HG03103 (cell line): ENCODE data around the gene CIAO2A.

Source experiments
- ATAC-seq: cut with Tn5 transposase; IDR thresholded peaks from one replicate; pipeline ENCODE4 v1.9.1; 2021; ENCODE audit warnings: low read depth; ENCODE audit not compliant: unreplicated experiment

CIAO2A gene

DNA sequence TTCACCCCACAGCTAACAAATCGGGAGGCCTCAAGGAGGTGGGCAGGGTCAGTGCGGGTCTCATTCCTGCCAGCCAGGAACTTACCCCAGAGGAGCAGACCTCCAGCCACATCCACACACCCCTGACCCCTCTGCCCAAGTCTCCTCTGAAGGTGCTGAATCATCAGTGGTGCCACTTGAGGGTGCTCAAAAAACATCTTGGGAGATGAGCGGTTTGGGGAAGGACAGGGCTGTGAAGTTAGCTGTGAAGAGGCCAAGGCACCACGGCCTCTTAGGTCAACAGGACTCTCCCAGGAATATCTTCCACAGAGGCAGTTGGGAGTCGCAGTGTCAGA, 48.6 kb downstream of the CIAO2A start:
- no peak for ATAC-seq

DNA sequence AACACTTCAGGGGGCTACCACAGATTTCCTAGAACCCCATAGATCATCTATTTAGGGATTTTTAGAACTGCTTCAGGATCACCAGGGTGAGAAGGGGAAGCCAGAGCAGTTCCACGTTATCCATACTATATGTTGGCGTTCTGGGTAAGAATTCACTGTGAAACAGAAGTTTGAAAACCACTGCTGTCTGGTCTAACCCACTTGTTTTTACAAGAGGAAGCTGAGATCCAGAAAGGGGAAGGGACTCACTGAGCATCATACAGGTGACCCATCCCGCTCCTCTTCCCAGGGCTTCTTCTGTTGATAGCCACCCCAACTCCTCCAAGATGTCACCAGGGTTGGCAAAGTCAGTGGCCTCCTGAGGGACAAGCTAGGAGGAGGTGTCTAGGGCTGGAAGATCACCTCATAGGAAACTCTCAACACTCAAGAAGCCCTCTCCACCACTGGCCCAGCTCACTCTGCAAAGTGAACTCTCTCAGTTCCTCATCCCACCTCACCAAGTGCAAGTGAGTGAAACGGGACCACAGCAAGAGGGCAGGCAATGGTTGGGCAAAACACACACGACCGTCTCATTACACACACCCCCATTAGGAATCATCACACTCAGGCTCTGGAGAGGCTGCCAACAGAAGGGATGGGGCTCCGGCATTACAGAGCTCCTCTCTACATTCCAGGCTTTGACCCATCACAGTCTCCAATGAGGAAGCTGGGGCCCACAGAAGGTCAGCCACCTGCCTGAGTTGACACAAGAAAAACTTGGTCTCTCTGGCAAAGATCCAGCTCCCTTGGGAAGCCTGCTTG, 49.1 kb downstream of the CIAO2A start:
- peak; percentile 50 for ATAC-seq

DNA sequence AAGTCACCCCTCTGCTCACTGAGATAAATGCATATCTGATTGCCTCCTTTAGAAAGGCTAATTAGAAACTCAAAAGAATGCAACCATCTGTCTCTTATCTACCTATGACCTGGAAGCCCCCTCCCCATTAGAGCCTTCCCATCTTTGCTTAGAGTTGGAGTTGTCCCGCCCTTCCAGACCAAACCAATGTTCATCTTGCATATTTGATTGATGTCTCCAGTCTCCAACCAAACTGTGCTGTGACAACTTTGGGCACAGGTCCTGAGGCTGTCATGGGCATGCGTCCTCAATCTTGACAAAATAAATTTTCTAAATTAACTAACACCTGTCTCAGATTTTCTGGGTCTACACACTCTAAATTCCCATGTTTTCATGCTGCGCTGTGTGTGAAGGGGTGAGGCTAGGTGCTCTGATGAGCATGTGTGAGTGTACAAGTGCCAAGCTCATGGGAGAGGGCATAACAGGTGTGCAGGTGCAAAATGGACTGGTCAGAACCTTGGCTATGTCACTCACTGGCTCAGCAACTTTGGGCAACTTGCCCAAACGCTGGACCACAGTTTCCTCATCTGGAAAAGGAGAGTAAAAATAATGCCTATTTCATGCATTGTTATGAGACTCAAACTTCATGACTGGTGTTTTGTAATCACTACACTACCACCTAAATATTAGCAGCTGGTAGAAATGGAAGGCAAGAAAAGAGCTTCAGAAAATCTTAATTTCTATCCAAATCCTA, 54.6 kb downstream of the CIAO2A start:
- no peak for ATAC-seq

DNA sequence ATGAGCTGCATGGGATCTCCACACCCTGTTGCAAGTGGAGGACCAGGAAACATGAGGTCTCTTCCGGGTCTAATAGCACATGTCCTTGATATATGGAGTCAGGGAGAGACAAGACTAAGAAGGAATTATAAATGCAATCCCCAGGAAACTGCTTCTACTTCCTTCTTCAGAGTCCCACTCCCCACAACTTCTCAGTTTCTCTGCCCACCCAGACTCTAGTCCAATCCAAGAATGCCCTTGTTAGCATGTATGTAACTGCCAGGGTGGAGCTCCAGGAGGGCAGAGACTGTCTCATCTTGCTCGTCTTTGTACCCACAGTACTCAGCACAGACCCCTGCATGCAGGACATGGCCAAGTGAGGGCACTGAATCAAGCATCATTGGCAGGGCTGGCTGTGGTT, 55.7 kb downstream of the CIAO2A start:
- no peak for ATAC-seq

DNA sequence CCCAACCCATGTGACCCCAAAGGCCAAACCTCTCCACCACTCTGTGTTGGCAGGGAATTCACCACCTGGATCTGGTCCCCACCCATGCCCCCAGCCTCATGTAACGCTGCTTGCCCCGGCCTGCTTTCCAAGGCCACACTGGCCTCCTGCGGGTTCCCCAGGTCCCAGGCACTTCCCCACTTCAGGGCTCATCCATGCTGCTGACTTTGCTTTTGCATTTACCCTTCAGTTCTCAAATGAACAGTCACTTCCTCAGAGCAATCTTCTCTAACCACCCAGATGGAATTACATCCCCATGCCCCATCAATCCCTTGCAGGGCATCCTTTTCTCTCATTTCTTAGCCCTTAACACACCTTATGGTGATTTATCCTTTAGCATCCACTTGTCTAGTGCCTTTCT, 56.5 kb downstream of the CIAO2A start:
- ATAC-seq: no peak

DNA sequence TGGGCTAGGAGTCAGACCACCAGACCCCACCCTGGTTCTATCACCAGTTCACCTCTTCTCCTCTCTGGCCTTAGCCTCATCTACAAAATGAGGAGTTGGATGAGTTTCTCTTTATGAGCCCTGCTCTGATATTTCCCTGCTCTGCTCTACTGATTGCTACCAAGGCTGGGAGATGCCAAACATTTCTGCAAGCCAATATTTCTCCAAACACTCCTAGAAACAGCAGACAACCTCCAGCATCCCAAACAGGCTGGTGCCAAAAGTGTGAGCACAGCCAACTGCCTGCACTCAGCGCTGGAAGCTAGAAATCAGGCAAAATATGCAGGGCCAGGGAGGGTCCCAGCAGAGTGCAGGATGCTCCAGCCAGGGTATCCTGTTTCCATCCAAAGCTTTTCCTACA, 58.1 kb downstream of the CIAO2A start:
- ATAC-seq: no peak

DNA sequence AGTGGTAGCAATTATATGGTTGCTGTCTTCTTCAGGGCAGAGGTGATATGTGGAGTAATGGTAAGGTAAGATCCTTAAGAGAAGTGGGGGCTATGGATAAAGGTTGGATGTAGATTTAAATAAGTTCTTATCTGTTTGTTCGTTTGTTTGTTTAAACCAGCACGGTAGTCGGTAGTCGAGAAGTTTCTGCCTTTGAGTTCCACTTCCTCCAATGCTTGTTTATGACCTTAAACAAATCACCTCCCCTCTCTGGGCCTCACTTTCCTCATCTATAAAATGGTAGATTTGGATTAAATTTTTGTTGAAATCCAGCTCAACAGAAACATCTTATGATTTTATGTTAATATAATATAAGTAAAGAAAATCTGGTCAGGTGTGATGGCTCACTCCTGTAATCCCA, 59.1 kb downstream of the CIAO2A start:
- no peak for ATAC-seq

DNA sequence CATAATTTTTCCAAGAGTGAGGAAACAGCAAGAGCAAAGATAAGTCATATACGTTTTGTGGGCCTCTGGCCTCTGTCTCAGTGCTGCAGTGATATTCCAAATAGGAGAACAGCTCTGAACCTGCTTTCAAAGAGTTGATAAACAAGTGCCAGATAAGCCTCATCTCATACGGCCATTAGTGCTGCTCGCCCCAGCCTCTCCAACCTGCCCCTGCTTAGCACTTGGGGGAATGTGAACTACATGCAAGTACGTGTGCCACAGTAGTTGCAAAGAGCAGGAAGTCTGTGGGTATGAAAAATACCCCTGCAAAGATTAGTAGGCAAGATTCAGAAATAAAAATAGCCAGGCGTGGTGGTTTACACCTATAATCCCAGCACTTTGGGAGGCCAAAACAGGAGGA, 61.3 kb downstream of the CIAO2A start:
- no peak for ATAC-seq

DNA sequence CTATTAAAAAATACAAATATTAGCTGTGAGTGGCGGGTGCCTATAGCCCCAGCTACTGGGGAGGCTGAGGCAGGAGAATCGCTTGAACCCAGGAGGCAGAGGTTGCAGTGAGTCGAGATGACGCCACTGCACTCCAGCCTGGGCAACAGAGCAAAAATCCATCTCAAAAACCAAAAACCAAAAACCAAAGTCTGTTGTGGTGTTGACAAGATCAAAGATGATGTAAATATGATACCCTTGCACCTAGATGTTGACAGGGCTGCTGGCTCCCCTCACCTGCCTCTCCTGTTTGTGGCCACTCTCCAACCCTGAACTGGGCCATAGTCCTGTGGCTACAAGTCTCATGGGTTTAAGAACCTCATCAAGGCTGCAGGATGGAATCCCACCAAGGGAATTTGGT, 63.5 kb downstream of the CIAO2A start:
- no peak for ATAC-seq

DNA sequence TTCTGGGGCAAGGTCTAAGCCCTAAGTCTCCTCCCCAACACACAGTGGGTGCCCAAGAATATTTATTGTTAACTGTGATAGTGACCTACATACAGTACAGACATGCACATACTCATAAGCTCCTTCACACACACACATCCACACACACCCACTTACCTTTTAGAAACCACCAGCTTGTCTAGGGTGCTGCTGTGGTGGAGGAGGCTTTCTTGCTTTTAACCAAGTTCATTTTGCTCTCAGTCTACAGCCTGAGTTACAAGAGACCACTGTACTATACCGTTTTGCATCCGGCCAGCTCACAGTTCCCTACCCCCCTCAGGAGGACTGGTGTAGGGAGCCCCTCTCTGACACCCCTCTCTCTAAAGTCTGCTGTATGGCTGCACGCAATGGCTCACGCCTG, 64.0 kb downstream of the CIAO2A start:
- ATAC-seq: no peak

DNA sequence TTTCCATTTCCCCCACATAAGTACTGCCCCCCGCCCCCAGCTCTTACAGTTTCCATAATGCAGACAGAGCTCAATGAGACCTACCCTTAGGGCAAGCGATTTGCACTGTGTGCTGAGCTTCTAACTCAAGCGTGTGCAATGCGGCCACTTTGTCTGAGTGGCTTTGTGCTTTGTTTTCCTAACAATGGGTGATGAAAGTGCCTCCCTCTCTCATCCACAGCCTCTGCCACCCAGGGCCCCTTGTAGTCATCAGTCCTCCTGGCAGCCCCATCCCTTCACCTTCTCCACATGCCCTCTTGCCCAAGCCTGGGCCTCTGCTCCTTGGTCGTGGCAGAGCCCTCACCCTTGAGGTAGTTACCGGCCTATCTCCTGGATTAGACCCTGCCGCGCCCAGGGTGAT, 64.5 kb downstream of the CIAO2A start:
- ATAC-seq: no peak

DNA sequence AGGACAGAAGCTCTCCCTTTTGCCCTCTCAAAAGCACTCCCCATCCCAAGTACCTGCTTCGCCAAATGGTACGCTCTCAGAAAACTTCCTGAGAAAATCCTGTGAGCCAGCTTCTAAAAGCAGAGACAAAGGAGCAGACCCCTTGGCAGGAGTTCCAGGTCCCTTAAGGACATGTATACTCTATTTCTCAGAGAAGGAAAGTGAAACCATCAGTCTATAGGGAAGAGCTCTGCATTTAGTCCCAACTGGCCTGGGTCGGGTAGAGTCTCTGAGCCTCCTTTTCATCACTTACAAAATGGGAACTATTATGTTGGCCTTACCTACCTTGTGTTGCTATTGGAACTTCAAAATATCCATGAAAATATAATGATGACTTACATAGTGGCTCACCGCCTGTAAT, 67.0 kb downstream of the CIAO2A start:
- ATAC-seq: no peak

DNA sequence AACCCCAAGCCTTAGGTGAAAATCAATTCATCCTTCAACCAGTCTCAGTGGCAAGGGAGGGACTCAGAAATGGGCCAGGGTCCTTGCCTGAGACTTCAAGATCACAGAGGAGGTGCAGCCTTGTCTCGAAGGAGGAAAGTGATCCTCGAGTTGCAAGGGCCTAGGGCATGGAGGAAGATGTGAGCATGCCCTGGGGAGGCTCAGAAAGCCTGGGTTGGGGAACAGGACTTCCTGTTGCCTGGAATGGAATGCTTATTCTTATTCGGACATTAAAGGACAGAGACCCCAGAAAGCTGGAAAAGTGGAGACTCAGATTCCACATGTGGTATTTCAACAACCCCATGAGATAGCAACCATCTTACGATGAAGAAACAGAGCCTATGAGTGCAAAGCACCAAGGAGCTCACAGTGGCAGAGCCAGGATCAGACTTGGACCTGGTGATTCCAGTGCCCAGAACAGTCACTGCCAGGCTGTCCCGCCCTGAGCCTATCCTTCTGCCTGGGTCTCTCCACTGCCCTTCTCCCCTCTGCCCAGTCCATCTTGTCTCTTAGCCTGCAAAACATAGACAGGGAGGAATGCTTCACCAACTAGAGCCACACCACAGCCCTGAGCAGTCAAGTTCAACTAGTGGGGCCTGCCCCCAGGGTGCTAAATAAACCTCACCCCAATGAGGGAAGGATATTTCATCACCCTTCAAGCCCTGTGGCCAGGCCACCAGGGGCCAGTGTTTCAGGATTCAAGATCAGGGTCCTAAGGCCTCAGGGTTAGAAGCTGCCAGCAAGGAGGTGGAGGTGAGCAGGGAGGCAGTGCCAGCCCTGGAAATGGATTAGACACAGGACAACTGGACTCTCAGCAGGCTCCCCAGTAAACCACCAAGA, 69.2 kb downstream of the CIAO2A start:
- no peak for ATAC-seq

DNA sequence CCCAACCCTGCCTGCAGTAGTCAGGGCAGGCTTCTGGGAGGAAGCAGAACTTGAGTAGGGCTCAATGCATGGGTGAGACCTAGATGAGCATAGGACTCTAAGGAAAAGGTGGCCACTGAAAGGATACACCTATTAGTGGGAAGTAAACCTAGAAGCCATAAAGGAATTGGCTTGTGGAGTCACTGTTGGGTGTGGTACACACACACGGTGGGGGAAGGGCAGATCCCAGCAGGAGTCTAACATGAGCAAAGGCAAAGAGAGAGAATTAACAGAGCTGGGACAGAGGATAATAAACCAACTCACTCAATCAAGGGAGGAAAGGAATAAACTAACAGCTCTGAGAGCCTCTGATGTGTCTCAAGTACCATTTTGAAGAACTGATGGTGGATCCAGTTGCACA, 70.4 kb downstream of the CIAO2A start:
- ATAC-seq: no peak

DNA sequence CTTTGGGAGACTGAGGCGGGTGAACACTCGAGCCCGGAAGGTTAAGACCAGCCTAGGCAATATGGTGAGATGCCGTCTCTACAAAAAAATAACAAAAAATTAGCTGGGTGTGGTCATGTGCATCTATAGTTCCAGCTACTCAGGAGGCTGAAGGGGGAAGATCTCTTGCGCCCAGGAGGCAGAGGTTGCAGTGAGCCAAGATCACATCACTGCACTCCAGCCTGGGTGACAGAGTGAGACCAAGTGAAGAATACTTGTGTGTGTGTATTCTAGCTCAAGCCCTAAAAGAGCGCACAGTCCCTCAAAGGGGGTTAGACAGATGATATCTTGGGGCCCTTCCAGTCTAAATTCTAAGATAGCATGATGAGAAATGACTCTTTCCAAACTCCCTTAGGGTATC, 71.1 kb downstream of the CIAO2A start:
- no peak for ATAC-seq
